Parathyroid adenoma (tissue), 2 donors: Measurements from ENCODE around the gene RGPD3.

Experiments used
- H2AFZ ChIP-seq: fragments of 300-600 bp; sonication (generic); one replicate; pipeline ENCODE4 v1.7.0; 2017; ENCODE audit warnings: antibody characterized with exemption, mild to moderate bottlenecking
- H3K27ac ChIP-seq: fragments of 300-600 bp; sonication (generic); one replicate; pipeline ENCODE4 v1.7.0; 2017
- H3K27me3 ChIP-seq: fragments of 300-600 bp; sonication (generic); one replicate; pipeline ENCODE4 v1.7.0; 2017; ENCODE audit warnings: low read length; ENCODE audit not compliant: control insufficient read depth, insufficient read depth
- H3K36me3 ChIP-seq: fragments of 300-600 bp; sonication (generic); one replicate; pipeline ENCODE4 v1.7.0; 2017; ENCODE audit warnings: low read length; ENCODE audit not compliant: control insufficient read depth, insufficient read depth
- H3K4me1 ChIP-seq: fragments of 300-600 bp; sonication (generic); one replicate; pipeline ENCODE4 v1.7.0; 2017; ENCODE audit warnings: control low read depth
- H3K4me2 ChIP-seq: fragments of 300-600 bp; sonication (generic); one replicate; pipeline ENCODE4 v1.7.0; 2017; ENCODE audit warnings: low read length
- H3K4me3 ChIP-seq: fragments of 300-600 bp; sonication (generic); one replicate; pipeline ENCODE4 v1.7.0; 2017; ENCODE audit warnings: low read depth, low read length
- H3K79me2 ChIP-seq: fragments of 300-600 bp; sonication (generic); one replicate; pipeline ENCODE4 v1.7.0; 2017; ENCODE audit warnings: control low read depth
- H3K9ac ChIP-seq: fragments of 300-600 bp; sonication (generic); one replicate; pipeline ENCODE4 v1.7.0; 2017; ENCODE audit warnings: mild to moderate bottlenecking
- H3K9me3 ChIP-seq: fragments of 300-600 bp; sonication (generic); one replicate; pipeline ENCODE4 v1.7.0; 2017; ENCODE audit warnings: low read length; ENCODE audit not compliant: control insufficient read depth
- CTCF ChIP-seq: fragments of 300-600 bp; sonication (generic); IDR thresholded peaks from one replicate; pipeline ENCODE4 v1.7.0; 2017; ENCODE audit warnings: antibody characterized with exemption, mild to moderate bottlenecking
- donor health status: primary hyperparathyroidism.

Gene RGPD3

GRCh38 chr2:106359512-106359911 lies 108.7 kb downstream of the RGPD3 start:
- no peak overlapping the region for H3K27ac ChIP-seq

DNA sequence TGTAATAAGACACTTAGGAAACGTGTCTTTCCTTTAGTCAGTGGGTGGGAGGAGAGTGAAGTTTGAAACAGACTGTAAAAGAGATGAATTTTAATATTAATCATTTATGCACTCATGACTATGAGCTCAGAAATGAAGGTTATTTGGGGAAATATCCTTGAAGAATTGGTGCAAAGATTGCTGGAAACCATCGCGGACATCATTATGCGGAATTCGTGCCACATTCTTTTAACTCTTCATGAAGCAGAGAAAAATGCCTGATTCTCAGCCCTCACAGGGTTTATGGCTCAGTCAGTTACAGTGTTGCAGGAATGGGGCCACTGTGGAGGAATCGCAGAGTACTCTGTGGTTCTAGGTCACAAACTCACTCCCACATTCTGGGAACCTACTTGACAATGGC lies 109.7 kb downstream of the RGPD3 start:
- Histone ChIP-seq H3K4me1 (no peaks in the 10 kb centered on the region), H3K4me3 (no peak overlapping the region), H3K27ac (no peak overlapping the region), H3K9ac (no peak overlapping the region), H3K79me2 (no peaks in the 10 kb centered on the region), H3K9me3 (no peaks in the 10 kb centered on the region), H3K27me3 (no peaks in the 10 kb centered on the region), H3K36me3 (no peaks in the 10 kb centered on the region), H3K4me2 (no peak overlapping the region), H2AFZ (no peak overlapping the region)
- no peak for TF ChIP-seq CTCF

More at GRCh38 chr2:106359512-106359911, 108.7 kb downstream of the RGPD3 start:
- TF ChIP-seq CTCF, result no peak
- Histone ChIP-seq H3K9me3 (no peaks in the 10 kb centered on the region), H3K36me3 (no peaks in the 10 kb centered on the region), H3K4me1 (no peaks in the 10 kb centered on the region), H3K4me3 (no peak overlapping the region), H3K4me2 (no peak overlapping the region), H3K27me3 (no peaks in the 10 kb centered on the region), H3K79me2 (no peaks in the 10 kb centered on the region), H2AFZ (no peak overlapping the region), H3K9ac (no peak overlapping the region)

- Histone ChIP-seq H3K27me3 (no peaks in the 10 kb centered on the region), H3K27ac (no peak overlapping the region), H3K36me3 (no peaks in the 10 kb centered on the region), H2AFZ (no peak overlapping the region), H3K4me2 (no peak overlapping the region), H3K4me1 (no peaks in the 10 kb centered on the region), H3K9me3 (no peaks in the 10 kb centered on the region), H3K9ac (no peak overlapping the region), H3K79me2 (no peaks in the 10 kb centered on the region), H3K4me3 (no peak overlapping the region)
- no peak for TF ChIP-seq CTCF
These were observed 110.1 kb downstream of the RGPD3 start for GRCh38 chr2:106358081-106358480.

- Histone ChIP-seq H3K9ac (no peak overlapping the region), H3K27ac (no peak overlapping the region), H2AFZ (no peak overlapping the region), H3K4me1 (no peaks in the 10 kb centered on the region), H3K4me2 (no peak overlapping the region), H3K27me3 (no peaks in the 10 kb centered on the region), H3K79me2 (no peaks in the 10 kb centered on the region), H3K9me3 (no peaks in the 10 kb centered on the region), H3K4me3 (no peak overlapping the region), H3K36me3 (no peaks in the 10 kb centered on the region)
- no peak for TF ChIP-seq CTCF
These were observed 111.9 kb downstream of the RGPD3 start for GRCh38 chr2:106356291-106356690.

GRCh38 chr2:106353676-106354075 lies 114.5 kb downstream of the RGPD3 start:
- TF ChIP-seq CTCF, result no peak
- no peaks in the 10 kb centered on the region for H3K36me3 ChIP-seq

More at GRCh38 chr2:106353676-106354075, 114.5 kb downstream of the RGPD3 start:
- Histone ChIP-seq H3K4me3 (no peak overlapping the region), H3K27ac (no peak overlapping the region), H3K9me3 (no peaks in the 10 kb centered on the region), H3K79me2 (no peaks in the 10 kb centered on the region), H2AFZ (no peak overlapping the region), H3K4me1 (no peaks in the 10 kb centered on the region), H3K4me2 (no peak overlapping the region), H3K9ac (no peak overlapping the region), H3K27me3 (no peaks in the 10 kb centered on the region)
